Common myeloid progenitor, CD34-positive (primary cell): ENCODE measurements around the gene MINK1.
A peak's percentile ranks its signal among the peaks of the same experiment; 100 is the strongest.

Experiments used
- CTCF ChIA-PET: fragments of 350-600 bp; sonication (Branson Sonifier 250); formaldehyde crosslinking; loops from one replicate; lab custom pipeline; 2021; ENCODE audit warnings: antibody characterized with exemption; lab: Charles Lee
- POLR2A ChIA-PET: fragments of 350-600 bp; sonication (Branson Sonifier 250); formaldehyde crosslinking; loops from one replicate; lab custom pipeline; 2021; ENCODE audit warnings: antibody characterized with exemption; lab: Charles Lee
- DNase-seq, 3 donors: peaks; one replicate each; pipeline versions ENCODE4 v3.0.0 to v3.0.0-alpha.2; 2013
- H3K27ac ChIP-seq, 2 experiments: 1 replicate in 1 of 2; 2 replicates in 1 of 2; pipeline ENCODE4 v1.7.0; 2013; ENCODE audit warnings: inconsistent platforms in 2 of 2, low read length in 2 of 2, mild to moderate bottlenecking in 2 of 2, low read depth in 1 of 2, moderate library complexity in 1 of 2; ENCODE audit not compliant: severe bottlenecking in 2 of 2, insufficient read depth in 1 of 2, poor library complexity in 1 of 2
- H3K27me3 ChIP-seq, 5 experiments: replicated peaks in 2 of 5; 1 replicate in 3 of 5; 2 replicates in 2 of 5; pipeline versions ENCODE4 v1.6.1 to v1.7.0; 2013; ENCODE audit warnings: low read length in 4 of 5, mild to moderate bottlenecking in 2 of 5, moderate library complexity in 2 of 5, inconsistent platforms in 1 of 5; ENCODE audit not compliant: insufficient read depth in 5 of 5, control insufficient read depth in 4 of 5
- H3K36me3 ChIP-seq, 4 experiments: 1 replicate in 2 of 4; 2 replicates in 2 of 4; pipeline versions ENCODE4 v1.6.1 to v1.7.0; 2013; ENCODE audit warnings: low read length in 3 of 4, control low read depth in 1 of 4, mild to moderate bottlenecking in 1 of 4; ENCODE audit not compliant: control insufficient read depth in 4 of 4, insufficient read depth in 4 of 4
- H3K4me1 ChIP-seq, 4 experiments: 1 replicate in 3 of 4; 2 replicates in 1 of 4; pipeline versions ENCODE4 v1.6.1 to v1.7.1; 2013; ENCODE audit warnings: low read length in 3 of 4, mild to moderate bottlenecking in 3 of 4, control low read depth in 1 of 4, inconsistent platforms in 1 of 4, moderate library complexity in 1 of 4; ENCODE audit not compliant: control insufficient read depth in 4 of 4, insufficient read depth in 4 of 4; ENCODE audit errors: control extremely low read depth in 1 of 4
- H3K4me3 ChIP-seq, 7 experiments: 1 replicate in 4 of 7; 2 replicates in 3 of 7; pipeline versions ENCODE4 v1.5.1 to v1.7.0; 2013; ENCODE audit warnings: mild to moderate bottlenecking in 7 of 7, low read length in 6 of 7, moderate library complexity in 6 of 7, inconsistent platforms in 2 of 7, low read depth in 2 of 7, control low read depth in 1 of 7; ENCODE audit not compliant: insufficient read depth in 4 of 7, control insufficient read depth in 1 of 7; ENCODE audit errors: extremely low read depth in 1 of 7
- H3K9me3 ChIP-seq, 5 experiments: 1 replicate in 4 of 5; 2 replicates in 1 of 5; pipeline versions ENCODE4 v1.6.1 to v1.7.1; 2013; ENCODE audit warnings: low read length in 4 of 5, mild to moderate bottlenecking in 2 of 5, inconsistent platforms in 1 of 5, low read depth in 1 of 5, moderate library complexity in 1 of 5; ENCODE audit not compliant: control insufficient read depth in 4 of 5, insufficient read depth in 2 of 5; ENCODE audit errors: control extremely low read depth in 1 of 5
- WGBS: methylation state at CpG from one replicate; pipeline ENCODE4 v1.1.5; 2013; ENCODE audit not compliant: insufficient coverage; 5-methylcytosine and 5-hydroxymethylcytosine counted together

Gene MINK1

DNA sequence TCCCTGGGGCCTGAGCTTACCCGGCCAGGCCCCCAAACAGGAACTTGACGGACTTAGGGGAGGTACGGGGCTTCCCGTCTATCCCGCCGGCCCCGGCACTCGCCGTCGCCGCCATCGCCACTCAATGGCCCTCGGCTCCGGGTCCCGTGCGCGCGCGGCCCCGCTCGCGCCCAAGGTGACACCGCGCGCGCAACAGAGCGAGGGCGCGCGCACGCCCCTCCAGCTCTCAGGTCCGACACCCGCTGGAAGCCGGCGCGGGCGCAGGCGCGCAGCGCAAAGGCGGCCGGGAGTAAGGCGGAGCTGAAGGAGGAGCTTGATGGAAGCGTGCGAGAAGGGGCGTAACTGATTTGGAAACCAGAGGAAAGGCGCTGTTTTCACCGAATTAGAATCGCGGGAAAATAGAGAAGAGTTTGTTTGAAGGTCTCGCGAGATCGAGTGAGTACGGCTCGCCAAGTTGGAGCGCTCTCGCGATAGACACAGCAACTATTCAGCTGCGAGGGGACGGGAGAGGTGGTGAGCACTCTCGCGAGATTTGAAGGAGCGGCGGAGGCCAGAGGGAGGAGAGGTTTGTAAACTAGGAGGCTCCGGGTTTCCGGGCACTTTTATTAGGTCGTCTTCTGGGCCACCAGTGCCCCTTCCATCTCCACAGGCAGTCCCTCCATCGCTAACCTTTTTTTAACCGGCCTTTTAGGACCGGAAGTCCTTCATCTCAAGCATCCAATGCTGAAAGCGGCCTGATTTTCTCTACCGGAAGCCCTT, 106.8 kb downstream of the MINK1 start, which contains the start of the genes RNF167 and SLC25A11:
TSS of gene RNF167 (plus strand) at position 473 of the 759 bp plus-strand sequence. CDS start 642 bp downstream, outside the sequence.
TSS of gene SLC25A11 (minus strand) at position 251 of the 759 bp plus-strand sequence. CDS start at position 115, 136 bp downstream.
- CTCF ChIA-PET, result interaction anchor here (0.8 to 2.5 kb wide), 9 partner anchors 9 to 150 kb away, joined by 3 to 16 read pairs (median 4); partner anchors contain the start of gene PFN1
- Histone ChIP-seq H3K27ac (peak within 1 kb of the TSS; percentile 87 to 96), H3K27me3 (no peaks in the 10 kb centered on the region), H3K9me3 (no peaks in the 10 kb centered on the region), H3K4me3 (peak within 1 kb of the TSS; percentile 75 to 97 (median 94)), H3K4me1 (peaks cover 17 to 89% (median 62%) of the 10 kb centered on the region in 4 experiments), H3K36me3 (peaks cover 0 to 53% (median 29%) of the 10 kb centered on the region in 4 experiments)
- DNase-seq, result peak; percentile 100
- 0% methylated on average over 68 of the region's 72 CpGs for WGBS
- POLR2A ChIA-PET, result interaction anchor here (0.6 to 2.2 kb wide), 7 partner anchors 9 to 57 kb away, joined by 3 to 17 read pairs (median 6); partner anchors contain the start of genes C17orf107, INCA1, KIF1C and PFN1

DNA sequence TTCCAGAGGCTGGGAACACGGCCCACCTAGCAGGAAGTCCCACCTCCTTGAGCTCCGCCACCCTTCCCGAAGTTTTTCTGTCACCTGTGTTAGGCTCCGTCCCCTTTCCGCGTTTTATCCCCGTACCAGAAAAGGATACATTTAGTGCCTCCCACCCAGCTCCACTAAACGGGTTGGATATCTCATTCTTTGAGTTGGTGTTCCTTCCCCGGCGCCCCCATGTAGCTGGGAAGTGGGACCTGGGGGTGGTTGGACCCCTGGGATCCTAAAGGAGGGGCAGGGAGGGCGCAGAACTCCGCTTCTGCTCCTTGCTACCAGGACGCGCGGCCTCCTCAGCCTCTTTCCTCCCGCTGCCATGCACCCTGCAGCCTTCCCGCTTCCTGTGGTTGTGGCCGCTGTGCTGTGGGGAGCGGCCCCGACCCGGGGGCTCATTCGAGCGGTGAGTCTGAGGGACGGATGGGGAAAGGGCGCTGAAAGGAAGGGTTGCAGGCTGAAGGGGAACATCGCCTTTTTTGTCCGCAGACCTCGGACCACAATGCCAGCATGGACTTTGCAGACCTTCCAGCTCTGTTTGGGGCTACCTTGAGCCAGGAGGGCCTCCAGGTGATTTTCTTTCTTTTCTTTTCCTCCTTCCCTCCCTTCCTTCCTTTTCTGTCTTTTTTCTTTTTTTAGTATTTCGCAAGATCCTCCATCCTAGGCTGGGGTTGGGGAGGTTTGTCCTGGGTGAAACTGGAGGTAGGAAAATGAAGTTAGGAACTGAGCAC, 107.6 kb downstream of the MINK1 start:
- 0% methylated on average over 14 of the region's 29 CpGs for WGBS
- H3K27me3 ChIP-seq, result no peaks in the 10 kb centered on the region
- peaks cover 24 to 89% (median 70%) of the 10 kb centered on the region in 4 experiments for H3K4me1 ChIP-seq
- peak overlapping the region; percentile 75 to 97 (median 94) for H3K4me3 ChIP-seq
- peaks cover 0 to 61% (median 36%) of the 10 kb centered on the region in 4 experiments for H3K36me3 ChIP-seq
- CTCF ChIA-PET, result interaction anchor here (0.6 to 2.5 kb wide), 5 partner anchors 22 to 151 kb away, joined by 3 to 16 read pairs (median 4); no protein-coding TSS in a partner anchor
- no peaks in the 10 kb centered on the region for H3K9me3 ChIP-seq
- POLR2A ChIA-PET, result interaction anchor here (1.0 to 2.2 kb wide), 5 partner anchors 8 to 39 kb away, joined by 3 to 17 read pairs (median 8); partner anchors contain the start of genes PFN1 and SPAG7
- DNase-seq, result peak in 2 of 3 donors; percentile 17 to 20
- peak overlapping the region; percentile 87 to 96 for H3K27ac ChIP-seq

DNA sequence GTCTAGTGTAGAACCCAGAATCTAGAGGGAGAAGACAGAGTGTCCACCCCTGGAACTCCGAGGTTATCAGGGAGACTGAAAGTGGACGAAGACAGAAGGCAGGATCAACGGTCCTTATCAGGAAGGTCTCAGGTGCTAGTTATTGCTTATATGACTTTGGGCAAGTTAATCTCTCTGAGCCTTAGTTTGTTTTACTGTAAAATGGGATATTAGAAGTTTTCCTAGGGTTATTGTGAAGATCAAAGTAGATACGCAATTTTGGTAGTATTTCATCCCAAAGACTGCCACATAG, 108.1 kb downstream of the MINK1 start:
- peak overlapping the region; percentile 87 to 96 for H3K27ac ChIP-seq
- no peaks in the 10 kb centered on the region for H3K9me3 ChIP-seq
- ChIA-PET POLR2A (interaction anchor here (2.0 kb wide), 1 partner anchor 26 kb away, joined by 13 read pairs; the partner anchor contains the start of gene SPAG7), CTCF (no interaction called here)
- H3K36me3 ChIP-seq, result peaks cover 0 to 61% (median 40%) of the 10 kb centered on the region in 4 experiments
- H3K4me3 ChIP-seq, result peak overlapping the region in 6 of 7 experiments; percentile 90 to 97 (median 95)
- peaks cover 28 to 89% (median 75%) of the 10 kb centered on the region in 4 experiments for H3K4me1 ChIP-seq
- no peaks in the 10 kb centered on the region for H3K27me3 ChIP-seq
- WGBS, result 67% methylated on average over 3 of the region's 4 CpGs
- no peak for DNase-seq

DNA sequence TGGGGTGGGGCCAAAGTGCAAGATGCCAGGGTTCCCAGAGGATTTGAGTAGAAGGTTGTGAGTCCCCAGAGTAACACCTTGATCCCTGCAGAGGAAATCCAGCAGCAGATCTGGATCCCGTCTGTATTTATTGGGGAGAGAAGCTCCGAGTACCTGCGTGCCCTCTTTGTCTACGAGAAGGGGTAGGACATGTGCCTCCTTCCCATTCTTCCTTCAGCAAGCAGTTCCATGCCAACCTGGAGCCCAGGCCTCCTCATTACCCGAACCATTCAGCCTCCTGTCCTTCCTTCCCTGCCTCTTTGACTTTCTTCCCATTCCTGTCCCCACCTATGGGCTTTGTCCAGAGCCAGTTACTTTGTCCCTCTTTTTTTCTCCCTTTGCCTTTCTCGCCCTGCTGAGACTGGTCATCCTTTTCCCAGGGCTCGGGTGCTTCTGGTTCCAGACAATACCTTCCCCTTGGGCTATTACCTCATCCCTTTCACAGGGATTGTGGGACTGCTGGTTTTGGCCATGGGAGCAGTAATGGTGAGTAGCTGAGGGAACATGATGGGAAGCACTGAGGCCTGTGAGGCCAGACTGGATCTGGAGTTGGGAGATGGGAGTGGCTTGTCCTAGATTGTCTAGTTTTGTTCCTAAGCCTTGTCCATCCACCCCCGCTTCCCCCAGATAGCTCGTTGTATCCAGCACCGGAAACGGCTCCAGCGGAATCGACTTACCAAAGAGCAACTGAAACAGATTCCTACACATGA, 109.8 kb downstream of the MINK1 start:
- H3K4me1 ChIP-seq, result peaks cover 34 to 84% (median 75%) of the 10 kb centered on the region in 4 experiments
- POLR2A ChIA-PET, result no interaction called here
- WGBS, result 94% methylated on average over 4 of the region's 13 CpGs
- H3K36me3 ChIP-seq, result peaks cover 0 to 54% (median 30%) of the 10 kb centered on the region in 4 experiments
- no peaks in the 10 kb centered on the region for H3K27me3 ChIP-seq
- no peaks in the 10 kb centered on the region for H3K9me3 ChIP-seq
- peak overlapping the region in 2 of 7 experiments; percentile 12 to 90 for H3K4me3 ChIP-seq
- peak overlapping the region; percentile 53 to 96 for H3K27ac ChIP-seq
- CTCF ChIA-PET, result interaction anchor here (0.6 to 1.6 kb wide), 5 partner anchors 13 to 42 kb away, joined by 3 to 4 read pairs (median 4); no protein-coding TSS in a partner anchor
- no peak for DNase-seq

DNA sequence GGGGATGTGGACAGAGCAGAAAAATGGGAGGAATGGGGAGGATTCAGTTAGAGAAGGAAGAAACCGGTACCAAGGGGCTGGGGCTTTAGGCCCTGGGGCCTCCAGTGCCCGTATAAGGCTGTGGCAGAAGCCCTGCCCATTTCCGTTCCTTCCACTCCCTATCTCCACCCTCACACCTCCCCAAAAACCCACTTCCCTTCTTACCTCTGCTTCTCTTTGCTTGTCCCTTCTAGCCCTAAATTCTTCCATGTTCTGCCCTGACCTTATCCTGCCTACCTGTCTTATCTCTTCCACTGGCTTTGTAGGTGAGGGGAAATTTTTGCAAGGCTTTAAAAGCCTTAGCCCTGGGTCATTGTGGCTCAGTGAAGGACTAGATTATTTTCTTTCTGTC, 111.0 kb downstream of the MINK1 start:
- peak in 2 of 3 donors; percentile 69 to 73 for DNase-seq
- peaks cover 32 to 77% (median 72%) of the 10 kb centered on the region in 4 experiments for H3K4me1 ChIP-seq
- H3K36me3 ChIP-seq, result peaks cover 0 to 46% (median 29%) of the 10 kb centered on the region in 4 experiments
- H3K4me3 ChIP-seq, result peak overlapping the region in 6 of 7 experiments; percentile 13 to 98 (median 50)
- H3K27me3 ChIP-seq, result no peaks in the 10 kb centered on the region
- ChIA-PET CTCF (interaction anchor here (1.1 to 1.2 kb wide), 2 partner anchors 11 to 12 kb away, joined by 4 read pairs; no protein-coding TSS in a partner anchor), POLR2A (interaction anchor here (1.1 kb wide), 1 partner anchor 8 kb away, joined by 4 read pairs; no protein-coding TSS in a partner anchor)
- H3K9me3 ChIP-seq, result no peaks in the 10 kb centered on the region
- WGBS, result no CpG with 5 or more reads among the region's 3 CpGs
- peak overlapping the region; percentile 48 to 87 for H3K27ac ChIP-seq
